Esophagus squamous epithelium (tissue), 5 donors: ENCODE results near the gene GET4. TPM values are rescaled to one million over a fixed set of nuclear protein-coding genes. Genes with fewer than 3 reads are reported as not detected.

Experiments
- DNase-seq: peaks from one replicate; lab custom pipeline; 2025; lab: John Stamatoyannopoulos, UW
- H3K27ac ChIP-seq, 4 donors: fragments of 200-600 bp; sonication (generic); one replicate each; pipeline ENCODE4 v1.5.1; 2016 to 2019; ENCODE audit warnings: mild to moderate bottlenecking in 1 of 4
- H3K27me3 ChIP-seq, 4 donors: fragments of 200-600 bp; sonication (generic); 1 replicate in 3 of 4; 2 replicates in 1 of 4; pipeline versions ENCODE4 v1.5.1 to v1.6.0; 2017 to 2021; ENCODE audit warnings: antibody characterized with exemption in 1 of 4
- H3K36me3 ChIP-seq, 3 donors: fragments of 200-600 bp; sonication (generic); one replicate each; pipeline ENCODE4 v1.5.1; 2016 to 2019
- H3K4me1 ChIP-seq, 3 donors: fragments of 200-600 bp; sonication (generic); one replicate each; pipeline ENCODE4 v1.5.1; 2017 to 2019
- H3K4me3 ChIP-seq, 4 donors: fragments of 200-600 bp; sonication (generic); 1 replicate in 3 of 4; 2 replicates in 1 of 4; pipeline ENCODE4 v1.5.1; 2016 to 2019; ENCODE audit warnings: mild to moderate bottlenecking in 2 of 4, moderate library complexity in 1 of 4
- H3K9me3 ChIP-seq, 3 donors: fragments of 200-600 bp; sonication (generic); one replicate each; pipeline ENCODE4 v1.5.1; 2016 to 2019
- CTCF ChIP-seq, 6 experiments: fragments of 450-650 bp in 4 of 6; fragments of 200-600 bp in 2 of 6; sonication (generic) in 2 of 6; IDR thresholded peaks; one replicate each; pipeline ENCODE4 v1.5.1; 2016 to 2019; ENCODE audit warnings: antibody characterized with exemption in 6 of 6, mild to moderate bottlenecking in 4 of 6, moderate library complexity in 4 of 6
- POLR2A ChIP-seq, 4 donors: fragments of 450-650 bp; IDR thresholded peaks; one replicate each; pipeline ENCODE4 v1.6.1; 2017; ENCODE audit warnings: antibody characterized with exemption in 4 of 4, mild to moderate bottlenecking in 4 of 4, moderate library complexity in 3 of 4
- WGBS, 2 donors: methylation state at CpG; one replicate each; pipeline ENCODE4 v1.1.5; 2018; 5-methylcytosine and 5-hydroxymethylcytosine counted together
- intact Hi-C: fragments of 100-400 bp; cut with DNase I; formaldehyde crosslinking; loops from one replicate; pipeline ENCODE4 v1.15.0; 2022
- total RNA-seq, 4 donors: library from RNA; depleted of rRNA; stranded (reverse); fragments of >200 nt; gene quantifications; one replicate each; pipeline ENCODE4 v1.1.0, GENCODE V29; 2016
- donor health status: DM: yes; HTN: yes; CAD: no.

GET4 gene
- total RNA-seq, 4 donors from 2014 or later: 22.3 to 29.6 (median 27.8) TPM

GRCh38 chr7:862157-862556 lies 14.2 kb upstream of the GET4 start:
- intact Hi-C loops: no loop called here
- 86 to 93% methylated on average over 6 of the region's 6 CpGs for whole genome bisulfite sequencing, 2 donors

GRCh38 chr7:863106-863505 lies 13.2 kb upstream of the GET4 start:
- no peak overlapping the region for H3K4me3 ChIP-seq
- H3K36me3 ChIP-seq: peaks cover 36 to 100% (median 41%) of the 10 kb centered on the region in 3 donors
- WGBS, 2 donors: 87 to 93% methylated on average over 12 to 14 of the region's 16 CpGs
- intact Hi-C loops: no loop called here
- peaks cover 13 to 22% (median 14%) of the 10 kb centered on the region in 3 donors for H3K4me1 ChIP-seq
- H3K27ac ChIP-seq: no peak overlapping the region
- no peaks in the 10 kb centered on the region for H3K27me3 ChIP-seq
- TF ChIP-seq CTCF (IDR thresholded peaks at IDR 0.05) (no peak), POLR2A (IDR thresholded peaks at IDR 0.05) (no peak)
- DNase-seq: no peak
- H3K9me3 ChIP-seq: no peaks in the 10 kb centered on the region

More at GRCh38 chr7:862157-862556, 14.2 kb upstream of the GET4 start:
- TF ChIP-seq POLR2A (IDR thresholded peaks at IDR 0.05) (no peak), CTCF (IDR thresholded peaks at IDR 0.05) (no peak)
- Histone ChIP-seq H3K27me3 (no peaks in the 10 kb centered on the region), H3K27ac (no peak overlapping the region), H3K4me1 (peaks cover 4 to 12% (median 5%) of the 10 kb centered on the region in 3 donors), H3K36me3 (peaks cover 36 to 100% (median 46%) of the 10 kb centered on the region in 3 donors), H3K9me3 (no peaks in the 10 kb centered on the region), H3K4me3 (no peak overlapping the region)
- no peak for DNase-seq

DNA sequence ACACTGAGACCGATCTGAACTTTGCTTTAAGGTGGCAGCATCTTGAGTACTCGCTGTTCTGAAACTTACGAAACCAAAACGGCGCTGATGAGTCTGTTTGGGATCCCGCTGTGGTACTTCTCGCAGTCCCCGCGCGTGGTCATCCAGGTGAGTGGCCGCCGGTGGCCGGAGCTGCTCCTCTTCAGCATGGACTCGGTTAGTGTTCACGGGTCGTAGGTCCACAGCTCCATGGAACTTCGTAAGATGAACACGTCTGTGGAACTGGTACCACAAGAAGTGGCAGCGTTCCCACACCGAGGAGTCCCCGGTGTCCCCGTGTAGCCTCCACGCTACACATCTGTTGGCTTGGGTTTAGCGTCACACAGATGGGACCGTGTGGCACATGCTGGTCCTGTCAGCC lies 10.4 kb upstream of the GET4 start:
- Histone ChIP-seq H3K9me3 (no peaks in the 10 kb centered on the region), H3K4me3 (no peak overlapping the region), H3K27ac (peak overlapping the region; percentile 70 to 91 (median 86)), H3K36me3 (peaks cover 34 to 95% (median 36%) of the 10 kb centered on the region in 3 donors), H3K27me3 (no peaks in the 10 kb centered on the region), H3K4me1 (peaks cover 15 to 24% (median 17%) of the 10 kb centered on the region in 3 donors)
- TF ChIP-seq CTCF (IDR thresholded peaks at IDR 0.05): no peak
- no peak for TF ChIP-seq POLR2A (IDR thresholded peaks at IDR 0.05)
- no peak for DNase-seq
- intact Hi-C loops: no loop called here
- 96% methylated on average over 14 to 17 of the region's 25 CpGs for WGBS, 2 donors

GRCh38 chr7:867001-867405 lies 9.4 kb upstream of the GET4 start:
- H3K36me3 ChIP-seq: peaks cover 23 to 95% (median 25%) of the 10 kb centered on the region in 3 donors
- H3K4me3 ChIP-seq: peak overlapping the region in 2 of 4 donors; percentile 0 to 37
- no peaks in the 10 kb centered on the region for H3K9me3 ChIP-seq
- peaks cover 15 to 24% (median 17%) of the 10 kb centered on the region in 3 donors for H3K4me1 ChIP-seq
- peak overlapping the region; percentile 70 to 91 (median 86) for H3K27ac ChIP-seq
- no peak for DNase-seq
- WGBS, 2 donors: 45 to 71% methylated on average over 5 to 13 of the region's 18 CpGs
- no peak for TF ChIP-seq CTCF (IDR thresholded peaks at IDR 0.05)
- TF ChIP-seq POLR2A (IDR thresholded peaks at IDR 0.05): no peak
- intact Hi-C loops: no loop called here
- H3K27me3 ChIP-seq: no peaks in the 10 kb centered on the region

- Histone ChIP-seq H3K4me3 (peak overlapping the region in 2 of 4 donors; percentile 0 to 37), H3K36me3 (peaks cover 17 to 95% (median 28%) of the 10 kb centered on the region in 3 donors), H3K9me3 (no peaks in the 10 kb centered on the region), H3K4me1 (peaks cover 15 to 24% (median 17%) of the 10 kb centered on the region in 3 donors), H3K27ac (peak overlapping the region; percentile 70 to 91 (median 86)), H3K27me3 (no peaks in the 10 kb centered on the region)
- WGBS, 2 donors: 55 to 67% methylated on average over 8 to 20 of the region's 22 CpGs
- DNase-seq: no peak
- intact Hi-C loops: no loop called here
- peak in 2 of 6 experiments; percentile 7 to 19 for TF ChIP-seq CTCF (IDR thresholded peaks at IDR 0.05)
- peak in 1 of 4 donors; percentile 4 for TF ChIP-seq POLR2A (IDR thresholded peaks at IDR 0.05)
Observed at GRCh38 chr7:867406-868188, 8.8 kb upstream of the GET4 start.
